C4-2B (cell line): ENCODE measurements around the gene SLC9B2.
A peak's percentile ranks its signal among the peaks of the same experiment; 100 is the strongest.

Experiments used
- H3K27ac ChIP-seq: fragments of 450-650 bp; 2 replicates; pipeline ENCODE4 v1.5.1; 2017
- ZFX ChIP-seq: fragments of 450-650 bp; IDR thresholded peaks from 2 replicates; pipeline ENCODE4 v1.6.1; 2017
- TF ChIP-seq, protein P1 (sequence below): fragments of 450-650 bp; conservative IDR thresholded peaks from 2 replicates; pipeline ENCODE4 v1.5.1; 2017; ENCODE audit warnings: mild to moderate bottlenecking

Gene SLC9B2

GRCh38 chr4:103030791-103031190 is 45.8 kb downstream of the SLC9B2 start:
- H3K27ac ChIP-seq: no peak overlapping the region
- TF ChIP-seq, protein P1, sequence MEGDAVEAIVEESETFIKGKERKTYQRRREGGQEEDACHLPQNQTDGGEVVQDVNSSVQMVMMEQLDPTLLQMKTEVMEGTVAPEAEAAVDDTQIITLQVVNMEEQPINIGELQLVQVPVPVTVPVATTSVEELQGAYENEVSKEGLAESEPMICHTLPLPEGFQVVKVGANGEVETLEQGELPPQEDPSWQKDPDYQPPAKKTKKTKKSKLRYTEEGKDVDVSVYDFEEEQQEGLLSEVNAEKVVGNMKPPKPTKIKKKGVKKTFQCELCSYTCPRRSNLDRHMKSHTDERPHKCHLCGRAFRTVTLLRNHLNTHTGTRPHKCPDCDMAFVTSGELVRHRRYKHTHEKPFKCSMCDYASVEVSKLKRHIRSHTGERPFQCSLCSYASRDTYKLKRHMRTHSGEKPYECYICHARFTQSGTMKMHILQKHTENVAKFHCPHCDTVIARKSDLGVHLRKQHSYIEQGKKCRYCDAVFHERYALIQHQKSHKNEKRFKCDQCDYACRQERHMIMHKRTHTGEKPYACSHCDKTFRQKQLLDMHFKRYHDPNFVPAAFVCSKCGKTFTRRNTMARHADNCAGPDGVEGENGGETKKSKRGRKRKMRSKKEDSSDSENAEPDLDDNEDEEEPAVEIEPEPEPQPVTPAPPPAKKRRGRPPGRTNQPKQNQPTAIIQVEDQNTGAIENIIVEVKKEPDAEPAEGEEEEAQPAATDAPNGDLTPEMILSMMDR: no peak
- TF ChIP-seq ZFX: no peak

- TF ChIP-seq, protein P1: no peak
- TF ChIP-seq ZFX: no peak
- H3K27ac ChIP-seq: no peak overlapping the region
These were observed 47.3 kb downstream of the SLC9B2 start for GRCh38 chr4:103029300-103029699.

GRCh38 chr4:103026868-103027267 is 49.7 kb downstream of the SLC9B2 start:
- TF ChIP-seq, protein P1: no peak
- no peak for TF ChIP-seq ZFX
- H3K27ac ChIP-seq: no peak overlapping the region

DNA sequence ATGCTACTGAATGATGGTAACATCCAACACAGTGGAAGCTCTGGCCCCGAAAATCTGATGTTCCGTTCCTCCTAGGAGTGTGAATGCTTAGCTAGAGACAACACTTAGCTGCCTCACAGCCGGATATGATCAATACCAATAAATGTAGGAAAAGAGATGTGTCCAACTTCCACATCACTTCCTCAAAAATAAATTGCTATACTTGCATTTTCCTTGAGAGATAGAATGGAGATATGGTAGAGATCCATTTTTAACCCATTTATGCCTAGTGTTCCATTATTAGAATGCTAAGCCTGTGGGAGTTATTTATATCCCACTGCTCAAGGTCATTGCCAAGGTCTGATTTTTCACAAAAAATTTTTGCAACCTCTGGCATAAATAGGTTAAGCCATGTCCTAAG is 51.6 kb downstream of the SLC9B2 start:
- TF ChIP-seq, protein P1: no peak
- no peak overlapping the region for H3K27ac ChIP-seq

DNA sequence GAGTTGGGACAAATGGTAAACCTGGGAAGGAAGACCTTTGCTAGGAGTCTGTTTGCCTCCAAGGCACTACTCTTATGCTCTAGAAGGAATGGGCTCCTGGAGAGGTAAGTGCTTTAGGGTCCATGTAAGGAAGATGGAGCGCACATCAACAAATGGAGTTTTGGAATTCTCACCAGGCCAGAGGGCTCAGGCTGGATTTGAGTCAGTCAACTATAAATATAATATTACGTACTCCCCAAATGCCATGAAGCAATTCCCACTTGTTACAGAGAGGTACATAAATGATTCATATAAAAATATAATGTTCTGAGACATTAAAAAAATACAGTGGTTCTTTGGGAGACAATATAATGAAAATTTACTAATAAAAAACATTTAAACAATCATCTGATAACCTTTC is 55.4 kb downstream of the SLC9B2 start:
- TF ChIP-seq, protein P1: no peak
- no peak for TF ChIP-seq ZFX
- H3K27ac ChIP-seq: no peak overlapping the region

- H3K27ac ChIP-seq: peak within 1 kb of the TSS; percentile 69
- TF ChIP-seq, protein P1: no peak
- peak; percentile 20; the same call in 1 of the 2 replicates for TF ChIP-seq ZFX
These were observed 57.0 kb downstream of the SLC9B2 start, which contains the start of gene SLC9B1 for GRCh38 chr4:103019308-103020124. Gene SLC9B1, minus strand, starts transcription at chr4:103019705. Its CDS starts 27,994 bp downstream, at chr4:102991711.
